K562 (cell line): ENCODE data around the gene BIRC6. TPM values are rescaled to one million over a fixed set of nuclear protein-coding genes. Genes with fewer than 3 reads are reported as not detected.

Source experiments
- HDAC8 ChIP-seq: fragments of 450-650 bp; IDR thresholded peaks from 2 replicates; pipeline ENCODE4 v1.6.1; 2016; ENCODE audit warnings: mild to moderate bottlenecking, missing genetic modification characterization, moderate library complexity, missing compliant biosample characterization
- KLF16 ChIP-seq: IDR thresholded peaks from 2 replicates; pipeline ENCODE4 v1.6.1; 2016; ENCODE audit warnings: antibody characterized with exemption
- NR2F6 ChIP-seq: fragments of 450-650 bp; formaldehyde crosslinking; IDR thresholded peaks from 2 replicates; pipeline ENCODE4 v1.4.0; 2020; ENCODE audit warnings: mild to moderate bottlenecking
- RBM17 ChIP-seq: fragments of 200-400 bp; formaldehyde crosslinking; IDR thresholded peaks from 2 replicates; pipeline ENCODE4 v1.6.1; 2017; ENCODE audit warnings: low read depth, mild to moderate bottlenecking, low read length, borderline replicate concordance
- SIN3B ChIP-seq: fragments of 450-650 bp; IDR thresholded peaks from 2 replicates; pipeline ENCODE4 v1.6.1; 2017; ENCODE audit warnings: low read depth, mild to moderate bottlenecking, moderate library complexity
- XRCC5 ChIP-seq: fragments of 200-400 bp; formaldehyde crosslinking; IDR thresholded peaks from 2 replicates; pipeline ENCODE4 v1.6.1; 2017; ENCODE audit warnings: low read depth, mild to moderate bottlenecking, low read length
- ZFP36 ChIP-seq: fragments of 150-350 bp; IDR thresholded peaks from 2 replicates; pipeline ENCODE4 v1.6.1; 2018; ENCODE audit warnings: low read length, low read depth; ENCODE audit not compliant: partially characterized antibody
- ZNF133 ChIP-seq: fragments of 250-450 bp; sonication (Bioruptor Pico); IDR thresholded peaks from 2 replicates; pipeline ENCODE4 v1.4.0; 2020; ENCODE audit warnings: mild to moderate bottlenecking
- ZNF175 ChIP-seq: fragments of 200-800 bp; sonication (Bioruptor generic); IDR thresholded peaks from 2 replicates; pipeline ENCODE4 v1.6.1; 2016; ENCODE audit warnings: low read depth, mild to moderate bottlenecking, missing genetic modification characterization, missing compliant biosample characterization
- ZNF3 ChIP-seq: fragments of 250-450 bp; sonication (Bioruptor Pico); IDR thresholded peaks from 2 replicates; pipeline ENCODE4 v1.5.0; 2021; ENCODE audit warnings: mild to moderate bottlenecking, moderate library complexity
- polyA plus RNA-seq, 8 experiments: library from polyadenylated mRNA; depleted of rRNA in 4 of 8; stranded (reverse) in 5 of 8; unstranded in 3 of 8; fragments of >200 nt; fragmentation: Nextera tagmentation in 2 of 8; fragmentation: Illumina TruSeq in 1 of 8; extraction: Ambion mirVana in 2 of 8; extraction: Trizol in 1 of 8; gene quantifications; 2 replicates each; pipeline versions ENCODE4 v1.2.1 to v1.2.3, GENCODE V29; 2011 to 2014; ENCODE audit warnings: inconsistent platforms in 1 of 8, missing spikeins in 1 of 8
- total RNA-seq, 7 experiments: library from RNA; depleted of rRNA in 6 of 7; stranded (reverse); fragments of >200 nt in 6 of 7; fragmentation: Illumina TruSeq in 2 of 7; extraction: Trizol in 2 of 7; gene quantifications; 2 replicates each; pipeline versions ENCODE4 v1.2.1 to v1.2.3, GENCODE V29; 2011 to 2021; ENCODE audit warnings: low replicate concordance in 1 of 7
- TF ChIP-seq, protein P1 (sequence below): fragments of 250-450 bp; sonication (Bioruptor Pico); IDR thresholded peaks from 2 replicates; pipeline ENCODE4 v1.5.0; 2021
- TF ChIP-seq, protein P2 (sequence below): fragments of 200-600 bp; sonication (generic); IDR thresholded peaks from one replicate; pipeline ENCODE4 v1.6.1; 2012; ENCODE audit warnings: mild to moderate bottlenecking, low read depth, low read length, inconsistent platforms
- TF ChIP-seq, protein P3 (sequence below): fragments of 250-450 bp; sonication (Bioruptor Pico); IDR thresholded peaks from 2 replicates; pipeline ENCODE4 v1.8.0; 2022; ENCODE audit warnings: moderate library complexity, mild to moderate bottlenecking, inconsistent platforms
- TF ChIP-seq, protein P4 (sequence below): fragments of 450-650 bp; formaldehyde crosslinking; IDR thresholded peaks from 2 replicates; pipeline ENCODE4 v1.4.0; 2022; ENCODE audit warnings: mild to moderate bottlenecking, moderate library complexity

BIRC6 gene
- total and polyA plus RNA-seq, 9 of the 15 experiments (the other 6 are each of a cell fraction or from before 2014, with no cell fraction given), result 18.8 to 110 (median 49.8) TPM

DNA sequence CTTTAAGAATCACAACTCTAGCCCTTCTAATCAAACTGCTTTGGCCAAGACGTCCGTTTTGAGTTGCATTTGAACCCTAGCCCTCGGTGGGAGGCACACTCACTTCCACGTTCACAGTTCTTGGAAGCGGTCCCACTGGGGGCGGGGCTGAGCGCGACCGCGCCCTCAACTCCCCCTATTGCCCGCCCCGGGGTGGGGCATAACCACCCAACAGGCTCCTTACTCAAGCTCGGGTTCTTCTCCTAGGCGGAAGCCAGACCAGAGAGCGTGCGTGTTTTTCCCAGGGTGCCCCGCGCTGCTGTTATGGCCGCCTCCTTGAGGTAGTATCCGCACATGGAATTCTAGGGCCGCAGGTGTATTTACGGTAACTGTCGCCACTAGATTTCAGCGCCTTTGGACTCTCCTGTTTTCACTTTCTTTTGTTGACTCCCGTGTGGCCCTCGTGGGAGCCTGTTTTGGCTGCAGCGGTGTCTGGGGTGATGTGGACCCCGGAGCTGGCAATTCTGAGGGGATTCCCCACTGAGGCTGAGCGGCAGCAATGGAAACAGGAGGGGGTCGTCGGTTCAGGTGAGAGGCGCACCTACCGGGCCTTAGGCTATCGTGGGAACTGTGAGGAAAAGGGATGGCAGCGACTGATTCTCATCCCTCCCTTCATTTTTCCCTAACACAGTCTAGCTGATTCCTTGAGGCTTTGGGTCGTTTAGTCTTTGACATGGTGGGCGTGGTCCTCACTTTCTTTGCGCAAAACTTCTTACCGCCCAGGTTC, 271.2 kb downstream of the BIRC6 start, which contains the start of gene TTC27 (continued):
- TF ChIP-seq SIN3B (peak; percentile 69; the same call in 1 of the 2 replicates), ZNF133 (CRISPR knock-in tag) (no peak), HDAC8 (tag) (no peak), RBM17 (no peak), NR2F6 (no peak), XRCC5 (peak; percentile 54; the same call in 1 of the 2 replicates), KLF16 (no peak), ZNF175 (CRISPR knock-in tag) (no peak), ZNF3 (CRISPR knock-in tag) (no peak), ZFP36 (no peak)
- TF ChIP-seq, protein P1, sequence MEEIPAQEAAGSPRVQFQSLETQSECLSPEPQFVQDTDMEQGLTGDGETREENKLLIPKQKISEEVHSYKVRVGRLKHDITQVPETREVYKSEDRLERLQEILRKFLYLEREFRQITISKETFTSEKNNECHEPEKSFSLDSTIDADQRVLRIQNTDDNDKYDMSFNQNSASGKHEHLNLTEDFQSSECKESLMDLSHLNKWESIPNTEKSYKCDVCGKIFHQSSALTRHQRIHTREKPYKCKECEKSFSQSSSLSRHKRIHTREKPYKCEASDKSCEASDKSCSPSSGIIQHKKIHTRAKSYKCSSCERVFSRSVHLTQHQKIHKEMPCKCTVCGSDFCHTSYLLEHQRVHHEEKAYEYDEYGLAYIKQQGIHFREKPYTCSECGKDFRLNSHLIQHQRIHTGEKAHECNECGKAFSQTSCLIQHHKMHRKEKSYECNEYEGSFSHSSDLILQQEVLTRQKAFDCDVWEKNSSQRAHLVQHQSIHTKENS, result no peak
- TF ChIP-seq, protein P2, sequence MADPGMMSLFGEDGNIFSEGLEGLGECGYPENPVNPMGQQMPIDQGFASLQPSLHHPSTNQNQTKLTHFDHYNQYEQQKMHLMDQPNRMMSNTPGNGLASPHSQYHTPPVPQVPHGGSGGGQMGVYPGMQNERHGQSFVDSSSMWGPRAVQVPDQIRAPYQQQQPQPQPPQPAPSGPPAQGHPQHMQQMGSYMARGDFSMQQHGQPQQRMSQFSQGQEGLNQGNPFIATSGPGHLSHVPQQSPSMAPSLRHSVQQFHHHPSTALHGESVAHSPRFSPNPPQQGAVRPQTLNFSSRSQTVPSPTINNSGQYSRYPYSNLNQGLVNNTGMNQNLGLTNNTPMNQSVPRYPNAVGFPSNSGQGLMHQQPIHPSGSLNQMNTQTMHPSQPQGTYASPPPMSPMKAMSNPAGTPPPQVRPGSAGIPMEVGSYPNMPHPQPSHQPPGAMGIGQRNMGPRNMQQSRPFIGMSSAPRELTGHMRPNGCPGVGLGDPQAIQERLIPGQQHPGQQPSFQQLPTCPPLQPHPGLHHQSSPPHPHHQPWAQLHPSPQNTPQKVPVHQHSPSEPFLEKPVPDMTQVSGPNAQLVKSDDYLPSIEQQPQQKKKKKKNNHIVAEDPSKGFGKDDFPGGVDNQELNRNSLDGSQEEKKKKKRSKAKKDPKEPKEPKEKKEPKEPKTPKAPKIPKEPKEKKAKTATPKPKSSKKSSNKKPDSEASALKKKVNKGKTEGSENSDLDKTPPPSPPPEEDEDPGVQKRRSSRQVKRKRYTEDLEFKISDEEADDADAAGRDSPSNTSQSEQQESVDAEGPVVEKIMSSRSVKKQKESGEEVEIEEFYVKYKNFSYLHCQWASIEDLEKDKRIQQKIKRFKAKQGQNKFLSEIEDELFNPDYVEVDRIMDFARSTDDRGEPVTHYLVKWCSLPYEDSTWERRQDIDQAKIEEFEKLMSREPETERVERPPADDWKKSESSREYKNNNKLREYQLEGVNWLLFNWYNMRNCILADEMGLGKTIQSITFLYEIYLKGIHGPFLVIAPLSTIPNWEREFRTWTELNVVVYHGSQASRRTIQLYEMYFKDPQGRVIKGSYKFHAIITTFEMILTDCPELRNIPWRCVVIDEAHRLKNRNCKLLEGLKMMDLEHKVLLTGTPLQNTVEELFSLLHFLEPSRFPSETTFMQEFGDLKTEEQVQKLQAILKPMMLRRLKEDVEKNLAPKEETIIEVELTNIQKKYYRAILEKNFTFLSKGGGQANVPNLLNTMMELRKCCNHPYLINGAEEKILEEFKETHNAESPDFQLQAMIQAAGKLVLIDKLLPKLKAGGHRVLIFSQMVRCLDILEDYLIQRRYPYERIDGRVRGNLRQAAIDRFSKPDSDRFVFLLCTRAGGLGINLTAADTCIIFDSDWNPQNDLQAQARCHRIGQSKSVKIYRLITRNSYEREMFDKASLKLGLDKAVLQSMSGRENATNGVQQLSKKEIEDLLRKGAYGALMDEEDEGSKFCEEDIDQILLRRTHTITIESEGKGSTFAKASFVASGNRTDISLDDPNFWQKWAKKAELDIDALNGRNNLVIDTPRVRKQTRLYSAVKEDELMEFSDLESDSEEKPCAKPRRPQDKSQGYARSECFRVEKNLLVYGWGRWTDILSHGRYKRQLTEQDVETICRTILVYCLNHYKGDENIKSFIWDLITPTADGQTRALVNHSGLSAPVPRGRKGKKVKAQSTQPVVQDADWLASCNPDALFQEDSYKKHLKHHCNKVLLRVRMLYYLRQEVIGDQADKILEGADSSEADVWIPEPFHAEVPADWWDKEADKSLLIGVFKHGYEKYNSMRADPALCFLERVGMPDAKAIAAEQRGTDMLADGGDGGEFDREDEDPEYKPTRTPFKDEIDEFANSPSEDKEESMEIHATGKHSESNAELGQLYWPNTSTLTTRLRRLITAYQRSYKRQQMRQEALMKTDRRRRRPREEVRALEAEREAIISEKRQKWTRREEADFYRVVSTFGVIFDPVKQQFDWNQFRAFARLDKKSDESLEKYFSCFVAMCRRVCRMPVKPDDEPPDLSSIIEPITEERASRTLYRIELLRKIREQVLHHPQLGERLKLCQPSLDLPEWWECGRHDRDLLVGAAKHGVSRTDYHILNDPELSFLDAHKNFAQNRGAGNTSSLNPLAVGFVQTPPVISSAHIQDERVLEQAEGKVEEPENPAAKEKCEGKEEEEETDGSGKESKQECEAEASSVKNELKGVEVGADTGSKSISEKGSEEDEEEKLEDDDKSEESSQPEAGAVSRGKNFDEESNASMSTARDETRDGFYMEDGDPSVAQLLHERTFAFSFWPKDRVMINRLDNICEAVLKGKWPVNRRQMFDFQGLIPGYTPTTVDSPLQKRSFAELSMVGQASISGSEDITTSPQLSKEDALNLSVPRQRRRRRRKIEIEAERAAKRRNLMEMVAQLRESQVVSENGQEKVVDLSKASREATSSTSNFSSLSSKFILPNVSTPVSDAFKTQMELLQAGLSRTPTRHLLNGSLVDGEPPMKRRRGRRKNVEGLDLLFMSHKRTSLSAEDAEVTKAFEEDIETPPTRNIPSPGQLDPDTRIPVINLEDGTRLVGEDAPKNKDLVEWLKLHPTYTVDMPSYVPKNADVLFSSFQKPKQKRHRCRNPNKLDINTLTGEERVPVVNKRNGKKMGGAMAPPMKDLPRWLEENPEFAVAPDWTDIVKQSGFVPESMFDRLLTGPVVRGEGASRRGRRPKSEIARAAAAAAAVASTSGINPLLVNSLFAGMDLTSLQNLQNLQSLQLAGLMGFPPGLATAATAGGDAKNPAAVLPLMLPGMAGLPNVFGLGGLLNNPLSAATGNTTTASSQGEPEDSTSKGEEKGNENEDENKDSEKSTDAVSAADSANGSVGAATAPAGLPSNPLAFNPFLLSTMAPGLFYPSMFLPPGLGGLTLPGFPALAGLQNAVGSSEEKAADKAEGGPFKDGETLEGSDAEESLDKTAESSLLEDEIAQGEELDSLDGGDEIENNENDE, result peak; percentile 96
- TF ChIP-seq, protein P3, sequence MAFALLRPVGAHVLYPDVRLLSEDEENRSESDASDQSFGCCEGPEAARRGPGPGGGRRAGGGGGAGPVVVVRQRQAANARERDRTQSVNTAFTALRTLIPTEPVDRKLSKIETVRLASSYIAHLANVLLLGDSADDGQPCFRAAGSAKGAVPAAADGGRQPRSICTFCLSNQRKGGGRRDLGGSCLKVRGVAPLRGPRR (CRISPR knock-in tag), result no peak
- TF ChIP-seq, protein P4, sequence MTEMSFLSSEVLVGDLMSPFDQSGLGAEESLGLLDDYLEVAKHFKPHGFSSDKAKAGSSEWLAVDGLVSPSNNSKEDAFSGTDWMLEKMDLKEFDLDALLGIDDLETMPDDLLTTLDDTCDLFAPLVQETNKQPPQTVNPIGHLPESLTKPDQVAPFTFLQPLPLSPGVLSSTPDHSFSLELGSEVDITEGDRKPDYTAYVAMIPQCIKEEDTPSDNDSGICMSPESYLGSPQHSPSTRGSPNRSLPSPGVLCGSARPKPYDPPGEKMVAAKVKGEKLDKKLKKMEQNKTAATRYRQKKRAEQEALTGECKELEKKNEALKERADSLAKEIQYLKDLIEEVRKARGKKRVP (CRISPR knock-in tag), result no peak
